ENCODE measurements around the gene MITF. TPM values are rescaled to one million over a fixed set of nuclear protein-coding genes. Genes with fewer than 3 reads are reported as not detected.

The MITF gene
- total RNA-seq, 4 donors from 2014 or later = 71.1 to 139 (median 109) TPM

- DNase-seq = no peak
- Histone ChIP-seq H3K36me3 (peaks cover 3 to 52% of the 10 kb centered on the region in 2 donors), H3K9me3 (no peaks in the 10 kb centered on the region), H3K27me3 (no peaks in the 10 kb centered on the region), H3K27ac (no peak overlapping the region), H3K4me3 (no peak overlapping the region), H3K4me1 (no peaks in the 10 kb centered on the region)
- intact Hi-C loops (cut with DNase I; ENCODE audit: low total_unique reads) = no loop called here
- TF ChIP-seq POLR2A (IDR thresholded peaks at IDR 0.05) (no peak), CTCF (IDR thresholded peaks at IDR 0.05 in 4 of 5, conservative IDR thresholded peaks at IDR 0.05 in 1 of 5) (no peak)
- no peak for ATAC-seq
- in situ Hi-C loops (cut with MboI; ENCODE audit: low sequenced_read_pairs in 4 of 4) = no loop called here
These were observed 222.6 kb downstream of the MITF start for GRCh38 chr3:69961706-69962439.

- TF ChIP-seq POLR2A (IDR thresholded peaks at IDR 0.05) = no peak
- no peak for TF ChIP-seq CTCF (IDR thresholded peaks at IDR 0.05 in 4 of 5, conservative IDR thresholded peaks at IDR 0.05 in 1 of 5)
- H3K4me3 ChIP-seq = no peak overlapping the region
- no peak overlapping the region for H3K27ac ChIP-seq
- intact Hi-C loops (cut with DNase I; ENCODE audit: low total_unique reads) (no loop called here), in situ Hi-C loops (cut with MboI; ENCODE audit: low sequenced_read_pairs in 4 of 4) (no loop called here)
- ATAC-seq (no peak), DNase-seq (no peak)
- H3K27me3 ChIP-seq = no peaks in the 10 kb centered on the region
- H3K4me1 ChIP-seq = no peaks in the 10 kb centered on the region
- H3K9me3 ChIP-seq = no peaks in the 10 kb centered on the region
- peaks cover 3 to 45% of the 10 kb centered on the region in 2 donors for H3K36me3 ChIP-seq
These were observed 224.4 kb downstream of the MITF start for GRCh38 chr3:69963643-69964042.

- DNase-seq (no peak), ATAC-seq (no peak)
- Histone ChIP-seq H3K27me3 (no peaks in the 10 kb centered on the region), H3K36me3 (peaks cover 0 to 15% of the 10 kb centered on the region in 2 donors), H3K4me3 (no peak overlapping the region), H3K9me3 (no peaks in the 10 kb centered on the region), H3K4me1 (no peaks in the 10 kb centered on the region), H3K27ac (no peak overlapping the region)
- intact Hi-C loops (cut with DNase I; ENCODE audit: low total_unique reads) = no loop called here
- no peak for TF ChIP-seq CTCF (IDR thresholded peaks at IDR 0.05 in 4 of 5, conservative IDR thresholded peaks at IDR 0.05 in 1 of 5)
- no peak for TF ChIP-seq POLR2A (IDR thresholded peaks at IDR 0.05)
- in situ Hi-C loops (cut with MboI; ENCODE audit: low sequenced_read_pairs in 4 of 4) = no loop called here
These were observed 227.9 kb downstream of the MITF start for GRCh38 chr3:69967156-69967555.

DNA sequence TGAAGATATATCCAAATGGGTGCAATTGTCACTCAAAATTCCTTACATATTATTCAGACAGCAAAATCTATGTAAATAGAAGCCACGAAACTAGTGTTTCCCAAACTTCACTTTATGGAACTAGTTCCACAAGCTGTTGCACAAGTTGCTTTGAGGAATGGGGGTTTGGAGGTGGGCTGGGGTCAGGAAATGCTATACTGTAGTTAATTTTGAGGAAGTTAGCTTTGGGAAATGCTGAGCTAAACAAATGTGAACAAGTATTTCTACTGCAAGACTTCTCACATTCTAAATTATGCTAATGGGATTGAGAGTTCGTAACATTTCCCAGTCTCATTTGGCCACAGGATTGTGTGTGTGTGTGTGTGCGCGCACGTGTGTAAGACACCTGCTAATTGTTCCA is 231.6 kb downstream of the MITF start:
- no peak for ATAC-seq
- intact Hi-C loops (cut with DNase I; ENCODE audit: low total_unique reads) = no loop called here

More for the DNA sequence above, 231.6 kb downstream of the MITF start:
- Histone ChIP-seq H3K27me3 (no peaks in the 10 kb centered on the region), H3K4me3 (no peak overlapping the region), H3K27ac (no peak overlapping the region), H3K36me3 (no peaks in the 10 kb centered on the region), H3K4me1 (no peaks in the 10 kb centered on the region), H3K9me3 (no peaks in the 10 kb centered on the region)
- no peak for DNase-seq
- in situ Hi-C loops (cut with MboI; ENCODE audit: low sequenced_read_pairs in 4 of 4) = no loop called here
- TF ChIP-seq POLR2A (IDR thresholded peaks at IDR 0.05) = no peak
- TF ChIP-seq CTCF (IDR thresholded peaks at IDR 0.05 in 4 of 5, conservative IDR thresholded peaks at IDR 0.05 in 1 of 5) = no peak

All from gastrocnemius medialis (tissue), 4 donors.